NCI-H2227 (cell line): ENCODE measurements around the gene BCAS2.

Experiments used
- DNase-seq: peaks from one replicate; lab custom pipeline; 2025; ENCODE audit not compliant: unreplicated experiment; lab: John Stamatoyannopoulos, UW

BCAS2 gene

GRCh38 chr1:114559356-114559755, 22.1 kb downstream of the BCAS2 start:
- DNase-seq = no peak

DNA sequence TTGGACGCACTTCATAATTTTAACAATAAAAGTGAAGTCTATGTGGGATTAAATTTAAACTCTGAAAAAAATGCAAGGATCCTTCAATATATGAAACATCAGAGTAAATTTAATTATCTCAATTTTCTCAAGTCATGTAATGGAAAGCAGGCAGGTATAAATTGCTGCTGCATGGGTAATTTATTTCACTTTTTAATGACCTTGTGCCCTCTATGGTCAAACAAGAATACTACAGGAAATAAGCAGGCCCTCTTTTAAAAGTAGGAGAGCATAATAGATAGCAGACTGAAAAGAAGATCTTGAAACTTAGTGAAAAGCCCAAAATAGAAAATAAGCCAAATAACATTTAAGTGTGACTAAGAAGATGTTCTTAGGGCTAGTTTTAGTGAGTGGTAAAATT, 22.9 kb downstream of the BCAS2 start:
- DNase-seq = no peak

DNA sequence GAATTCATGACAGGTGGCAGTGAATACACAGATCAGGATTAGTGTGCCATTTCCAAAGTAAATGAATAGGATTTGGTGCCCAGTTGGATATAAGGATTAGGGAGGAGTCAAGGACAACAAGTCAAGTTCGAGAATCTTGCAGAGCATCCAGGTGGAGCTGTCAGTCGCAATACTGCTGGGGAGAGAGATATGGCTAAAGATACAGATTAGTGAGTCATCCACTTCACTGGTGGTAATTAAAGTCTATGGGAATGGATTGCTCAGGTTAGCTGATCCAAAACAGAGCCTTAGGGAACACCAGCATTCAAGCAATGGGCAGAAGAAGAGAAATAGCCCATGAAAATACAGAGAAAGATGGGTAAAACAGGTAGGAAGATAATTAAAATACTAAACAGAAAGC, 26.8 kb downstream of the BCAS2 start:
- no peak for DNase-seq

DNA sequence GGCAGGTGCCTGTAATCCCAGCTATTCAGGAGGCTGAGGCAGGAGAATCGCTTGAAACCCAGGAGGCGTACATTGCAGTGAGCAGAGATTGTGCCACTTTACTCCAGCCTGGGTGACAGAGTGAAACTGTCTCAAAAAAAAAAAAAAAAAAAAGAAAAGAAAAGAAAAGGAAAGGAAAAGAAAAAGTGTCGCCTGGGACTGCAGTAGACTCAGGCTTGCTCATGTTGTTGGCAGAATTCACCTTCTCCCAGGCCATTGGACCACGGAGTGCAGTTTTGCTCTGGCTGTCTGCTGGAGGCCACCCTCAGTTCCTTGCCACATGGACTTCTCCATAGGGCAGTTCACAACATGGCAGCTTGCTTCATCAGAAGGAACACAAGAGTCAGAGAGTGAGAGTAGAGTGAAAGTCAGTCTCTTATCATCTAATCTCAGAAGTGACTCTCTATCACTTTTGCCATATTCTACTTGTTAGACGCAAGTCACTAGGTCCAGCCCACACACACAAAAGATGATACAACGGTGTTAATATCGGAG, 29.2 kb downstream of the BCAS2 start:
- DNase-seq = no peak

- DNase-seq = no peak
These were observed 30.0 kb downstream of the BCAS2 start for GRCh38 chr1:114551400-114551799.

DNA sequence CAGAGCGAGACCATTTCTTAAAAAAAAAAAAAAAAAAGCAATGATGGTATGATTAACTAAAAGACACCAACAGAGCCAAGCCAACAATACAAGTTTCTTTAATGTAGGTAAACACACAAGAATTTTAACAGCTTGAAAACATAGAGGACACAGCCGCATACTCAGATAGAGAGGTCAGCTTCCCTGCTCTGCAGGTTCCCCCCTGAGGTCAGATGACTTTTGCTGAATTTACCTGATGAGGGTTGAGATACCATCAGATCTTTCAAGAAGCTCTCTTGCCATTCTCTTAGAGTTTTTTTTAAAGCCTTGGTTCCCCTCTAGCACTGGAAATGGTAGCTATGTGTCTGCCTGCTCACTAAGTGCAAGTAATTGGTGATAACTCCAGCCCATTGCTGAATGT, 31.1 kb downstream of the BCAS2 start:
- DNase-seq = no peak

- no peak for DNase-seq
These were observed 32.3 kb downstream of the BCAS2 start for GRCh38 chr1:114549137-114549536.

GRCh38 chr1:114547076-114547475, 34.3 kb downstream of the BCAS2 start:
- DNase-seq = no peak

DNA sequence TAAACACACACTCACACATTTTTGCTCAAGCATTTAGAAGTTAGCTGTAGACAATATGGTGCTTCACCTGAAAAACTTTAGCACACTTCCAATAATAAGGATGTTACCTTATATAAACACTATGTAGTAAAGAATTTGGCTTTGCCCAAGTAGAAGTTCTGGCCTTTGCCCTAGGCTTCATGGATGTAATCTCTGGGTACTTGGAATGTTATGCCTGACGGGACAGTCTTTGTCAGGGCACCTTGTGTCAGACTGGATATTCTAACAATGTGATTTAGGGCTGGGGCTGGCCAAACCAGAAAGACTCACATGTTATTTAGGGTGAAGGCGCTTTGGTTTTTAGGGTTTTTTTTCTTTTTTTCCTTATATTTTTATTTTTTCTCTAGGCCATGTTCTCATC, 35.6 kb downstream of the BCAS2 start:
- no peak for DNase-seq

DNA sequence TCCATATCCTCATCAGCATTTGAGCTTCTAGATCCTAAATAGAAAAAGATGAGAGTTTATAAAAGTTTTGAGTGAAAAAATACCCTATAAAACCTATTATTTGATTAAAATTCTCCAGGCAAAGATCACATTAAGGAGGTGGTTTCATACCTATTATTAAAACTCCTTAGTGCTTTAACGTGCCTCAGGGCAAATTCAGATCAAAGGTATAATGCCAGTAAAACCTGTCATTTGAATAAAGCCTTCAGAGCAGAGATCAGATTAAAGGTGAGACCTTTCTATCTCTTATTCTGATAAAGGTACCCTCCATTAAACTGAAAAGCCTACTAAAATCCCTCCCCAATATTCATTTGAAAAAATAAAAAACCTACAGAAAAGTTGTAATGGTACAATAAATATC, 36.1 kb downstream of the BCAS2 start:
- DNase-seq = no peak

DNA sequence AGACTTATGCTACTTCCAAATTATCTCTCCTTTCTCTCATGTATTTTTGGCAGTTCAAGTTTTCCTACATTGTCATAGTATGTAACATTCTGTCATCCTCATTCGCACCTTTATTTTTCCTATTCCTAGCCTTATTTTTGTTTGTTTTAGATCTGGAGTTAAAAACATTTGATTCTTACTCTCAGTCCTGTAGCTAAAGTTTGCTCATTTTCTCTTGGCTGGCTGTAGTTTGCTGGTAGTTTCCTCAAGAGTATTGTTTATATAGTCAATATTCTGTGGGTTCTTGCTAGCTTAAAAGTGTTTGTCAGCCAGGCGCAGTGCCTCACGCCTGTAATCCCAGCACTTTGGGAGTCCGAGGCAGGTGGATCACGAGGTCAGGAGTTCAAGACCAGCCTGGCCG, 40.6 kb downstream of the BCAS2 start:
- no peak for DNase-seq

DNA sequence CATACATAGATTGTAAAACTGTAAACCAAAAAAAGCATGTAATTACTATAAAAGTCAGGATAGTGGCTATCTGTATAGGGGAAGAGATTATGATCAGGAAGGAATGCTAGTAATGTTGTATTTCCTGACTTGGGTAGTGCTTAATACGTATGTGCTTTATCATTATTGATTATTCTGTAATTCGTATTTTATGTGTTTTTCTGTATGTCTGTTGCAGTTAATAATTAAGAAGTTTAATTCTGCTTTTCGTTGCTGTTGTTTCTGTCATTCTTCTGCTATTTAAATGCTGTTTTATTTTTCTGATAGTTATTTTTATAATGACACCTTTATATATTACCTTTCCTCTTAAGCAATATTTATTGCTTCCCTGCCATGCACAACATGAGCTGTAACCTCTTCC, 41.1 kb downstream of the BCAS2 start:
- DNase-seq = no peak

- DNase-seq = no peak
These were observed 45.4 kb downstream of the BCAS2 start for GRCh38 chr1:114536043-114536442.

DNA sequence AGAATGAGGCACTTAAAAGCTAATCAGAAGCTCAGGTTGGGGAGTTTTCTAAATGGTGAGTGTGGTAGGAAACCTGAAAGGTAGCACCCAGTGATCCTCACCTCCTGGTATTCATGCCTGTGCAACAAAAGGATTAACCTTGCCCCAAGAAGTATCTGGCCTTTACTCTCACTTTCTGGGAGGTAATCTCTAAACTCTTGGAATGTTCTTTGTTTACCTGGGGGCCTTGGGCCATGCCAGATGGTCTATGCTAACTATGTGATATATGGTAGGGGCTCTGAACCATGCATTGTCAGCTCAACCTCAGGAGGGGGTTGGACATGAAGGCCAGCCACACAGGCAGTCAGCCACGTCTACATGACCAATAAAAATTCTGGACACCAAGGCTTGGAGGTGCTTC, 46.0 kb downstream of the BCAS2 start:
- no peak for DNase-seq

GRCh38 chr1:114531094-114531493, 50.3 kb downstream of the BCAS2 start:
- DNase-seq = no peak

DNA sequence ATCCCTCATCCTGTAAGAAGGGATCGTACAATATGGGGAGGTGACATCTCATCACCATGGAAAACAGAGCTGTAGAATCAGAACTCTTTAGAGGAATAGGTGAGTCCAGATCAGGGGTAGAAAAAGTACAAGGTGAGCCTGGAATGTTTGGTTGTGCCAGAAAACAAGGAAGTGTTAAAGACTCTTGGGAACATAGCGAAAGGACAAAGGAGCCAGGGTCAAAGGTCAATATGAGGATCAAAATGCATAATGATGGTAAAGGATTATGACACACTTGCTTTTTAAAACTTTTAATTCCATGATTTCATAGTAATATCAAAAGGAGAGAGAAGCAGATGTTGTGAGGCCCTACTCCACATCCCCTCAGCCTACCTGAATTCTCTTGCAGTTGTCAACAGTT, 51.2 kb downstream of the BCAS2 start:
- no peak for DNase-seq

DNA sequence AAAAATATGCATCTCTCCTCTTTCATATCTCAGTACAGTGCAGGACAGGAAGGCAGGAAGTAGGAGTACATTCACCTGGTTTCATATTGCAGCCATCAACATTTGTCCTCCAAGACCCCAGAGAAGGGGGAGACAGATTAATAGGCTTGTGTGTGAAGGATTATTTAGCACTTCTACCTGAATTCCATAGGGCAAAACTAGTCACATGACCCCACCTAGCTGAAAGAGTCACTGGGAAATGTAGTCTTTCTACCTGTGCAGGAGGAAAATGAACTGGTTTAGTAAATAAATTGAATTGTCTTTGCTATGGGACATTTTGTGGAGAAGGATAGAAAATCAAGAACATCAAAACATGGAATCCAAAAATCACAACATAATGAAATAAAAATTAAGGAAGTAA, 56.5 kb downstream of the BCAS2 start:
- no peak for DNase-seq

GRCh38 chr1:114522264-114522575, 59.2 kb downstream of the BCAS2 start:
- no peak for DNase-seq

- DNase-seq = no peak
These were observed 59.8 kb downstream of the BCAS2 start for GRCh38 chr1:114521396-114522263.
